IMR-90 (cell line): ENCODE data around the gene PRKCE. TPM values are rescaled to one million over a fixed set of nuclear protein-coding genes. Genes with fewer than 3 reads are reported as not detected.

Source experiments
- ATAC-seq: fragments of 200-7000 bp; cut with Tn5 transposase; 2 replicates; pipeline ENCODE4 v1.9.1; 2020; ENCODE audit warnings: low read depth, mild to moderate bottlenecking, moderate library complexity
- BruUV-seq: library from RNA; stranded (reverse); fragments of 400-500 nt; replicated peaks from 2 replicates; lab custom pipeline; 2021; lab: Mats Ljungman, UMichigan
- CTCF ChIA-PET: fragments of 300-600 bp; formaldehyde crosslinking; extraction: SDS; loops from one replicate; lab custom pipeline; 2021; ENCODE audit warnings: antibody characterized with exemption; lab: Yijun Ruan, JAX
- POLR2A ChIA-PET: fragments of 300-600 bp; sonication (Branson Sonifier 250); formaldehyde crosslinking; loops from one replicate; lab custom pipeline; 2022; ENCODE audit warnings: antibody characterized with exemption; ENCODE audit not compliant: unreplicated experiment; lab: Charles Lee
- DNase-seq: peaks from one replicate; pipeline ENCODE4 v3.0.0; 2013
- H2AFZ ChIP-seq: replicated peaks from 2 replicates; pipeline ENCODE3; 2013; ENCODE audit warnings: low read length, mild to moderate bottlenecking; ENCODE audit not compliant: poor library complexity
- H2AK5ac ChIP-seq: 2 replicates; pipeline ENCODE4 v1.6.1; 2013; ENCODE audit warnings: low read depth, low read length, inconsistent platforms
- H2AK9ac ChIP-seq: replicated peaks from 2 replicates; pipeline ENCODE3; 2013; ENCODE audit warnings: mild to moderate bottlenecking, low read depth, low read length, moderate library complexity; ENCODE audit not compliant: poor library complexity
- H2BK120ac ChIP-seq: 2 replicates; pipeline ENCODE4 v1.6.1; 2013; ENCODE audit warnings: low read depth, low read length, inconsistent platforms
- H2BK15ac ChIP-seq: 3 replicates; pipeline ENCODE4 v1.6.1; 2013; ENCODE audit warnings: low read depth, low read length, inconsistent platforms
- H2BK20ac ChIP-seq: 2 replicates; pipeline ENCODE4 v1.6.1; 2013; ENCODE audit warnings: low read depth, mild to moderate bottlenecking, inconsistent platforms, low read length, moderate library complexity
- H2BK5ac ChIP-seq: 2 replicates; pipeline ENCODE4 v1.6.1; 2013; ENCODE audit warnings: mild to moderate bottlenecking, low read depth, low read length, inconsistent platforms; ENCODE audit not compliant: poor library complexity, severe bottlenecking
- H3K14ac ChIP-seq: replicated peaks from 2 replicates; pipeline ENCODE4 v1.6.1; 2013; ENCODE audit warnings: low read depth, low read length, inconsistent platforms
- H3K18ac ChIP-seq: 2 replicates; pipeline ENCODE4 v1.6.1; 2013; ENCODE audit warnings: low read depth, low read length, control low read depth
- H3K23ac ChIP-seq: 2 replicates; pipeline ENCODE4 v1.6.1; 2013; ENCODE audit warnings: low read depth, low read length, inconsistent platforms
- H3K27ac ChIP-seq: 2 replicates; pipeline ENCODE4 v1.5.1; 2013; ENCODE audit warnings: mild to moderate bottlenecking, control low read depth, low read length; ENCODE audit not compliant: insufficient read depth
- H3K27me3 ChIP-seq: 2 replicates; pipeline ENCODE4 v1.6.1; 2013; ENCODE audit warnings: low read length; ENCODE audit not compliant: control insufficient read depth, insufficient read depth
- H3K36me3 ChIP-seq: 2 replicates; pipeline ENCODE4 v1.6.1; 2013; ENCODE audit warnings: low read length, mixed read lengths; ENCODE audit not compliant: control insufficient read depth, insufficient read depth
- H3K4ac ChIP-seq: 2 replicates; pipeline ENCODE4 v1.6.1; 2013; ENCODE audit warnings: low read depth, low read length, inconsistent platforms
- H3K4me1 ChIP-seq: 2 replicates; pipeline ENCODE4 v1.6.1; 2013; ENCODE audit warnings: low read length, mixed read lengths; ENCODE audit not compliant: control insufficient read depth, insufficient read depth
- H3K4me2 ChIP-seq: 2 replicates; pipeline ENCODE4 v1.6.1; 2013; ENCODE audit warnings: low read depth, mild to moderate bottlenecking, control low read depth, low read length, moderate library complexity
- H3K4me3 ChIP-seq: 2 replicates; pipeline ENCODE4 v1.5.1; 2013; ENCODE audit warnings: low read depth, mild to moderate bottlenecking, control low read depth, low read length, moderate library complexity; ENCODE audit not compliant: insufficient read depth
- H3K56ac ChIP-seq: 2 replicates; pipeline ENCODE4 v1.6.1; 2013; ENCODE audit warnings: low read length, inconsistent platforms; ENCODE audit not compliant: insufficient read depth; ENCODE audit errors: extremely low read depth
- H3K79me1 ChIP-seq, 2 experiments: 2 replicates each; pipeline ENCODE4 v1.6.1; 2013; ENCODE audit warnings: low read length in 2 of 2, inconsistent platforms in 1 of 2, low read depth in 1 of 2
- H3K9ac ChIP-seq: 2 replicates; pipeline ENCODE4 v1.6.1; 2013; ENCODE audit warnings: low read depth, low read length, control low read depth
- H3K9me1 ChIP-seq: 2 replicates; pipeline ENCODE4 v1.6.1; 2013; ENCODE audit warnings: low read length, inconsistent platforms; ENCODE audit not compliant: insufficient read depth
- H3K9me3 ChIP-seq: 2 replicates; pipeline ENCODE4 v1.6.1; 2013; ENCODE audit warnings: low read length; ENCODE audit not compliant: control insufficient read depth, insufficient read depth
- H4K20me1 ChIP-seq: 2 replicates; pipeline ENCODE4 v1.6.1; 2013; ENCODE audit warnings: low read length, inconsistent platforms; ENCODE audit not compliant: insufficient read depth
- H4K5ac ChIP-seq: 2 replicates; pipeline ENCODE4 v1.6.1; 2013; ENCODE audit warnings: mild to moderate bottlenecking, low read depth, low read length, control low read depth
- H4K8ac ChIP-seq, 2 experiments: 2 replicates each; pipeline ENCODE4 v1.6.1; 2013; ENCODE audit warnings: low read depth in 2 of 2, low read length in 2 of 2, control low read depth in 1 of 2, inconsistent platforms in 1 of 2
- H4K91ac ChIP-seq: 2 replicates; pipeline ENCODE4 v1.6.1; 2013; ENCODE audit warnings: low read depth, low read length, inconsistent platforms; ENCODE audit not compliant: insufficient read depth
- CHD1 ChIP-seq: IDR thresholded peaks from 2 replicates; pipeline ENCODE4 v1.6.1; 2012; ENCODE audit warnings: low read depth, low read length, improper control_type of control experiment
- FOS ChIP-seq: fragments of 150-350 bp; IDR thresholded peaks from 2 replicates; pipeline ENCODE4 v1.6.1; 2016; ENCODE audit warnings: low read depth, low read length
- SMC3 ChIP-seq: fragments of 150-350 bp; IDR thresholded peaks from 2 replicates; pipeline ENCODE4 v1.6.1; 2016; ENCODE audit warnings: low read depth, mild to moderate bottlenecking, antibody characterized with exemption, low read length, moderate library complexity
- WGBS, 2 experiments: methylation state at CpG; one replicate each; pipeline versions ENCODE4 v1.1.5 to v1.1.7; 2013; ENCODE audit warnings: missing lambda C conversion rate in 2 of 2; ENCODE audit not compliant: insufficient read length in 1 of 2; ENCODE audit errors: extremely low coverage in 2 of 2; 5-methylcytosine and 5-hydroxymethylcytosine counted together
- dilution Hi-C: fragments of 300-500 bp; cut with HindIII; formaldehyde crosslinking; loops from one replicate; pipeline ENCODE4 v1.14.3; 2018; ENCODE audit warnings: low sequenced_read_pairs; ENCODE audit not compliant: unreplicated experiment
- in situ Hi-C: fragments of 300-500 bp; cut with MboI; formaldehyde crosslinking; loops from 3 replicates; pipeline ENCODE4 v1.14.3; 2019; ENCODE audit warnings: low sequenced_read_pairs, inconsistent platforms, mixed read lengths
- intact Hi-C: fragments of 100-400 bp; cut with micrococcal nuclease; formaldehyde crosslinking; loops from 2 replicates; pipeline ENCODE4 v1.10.0; 2022
- polyA plus RNA-seq, 3 experiments: library from polyadenylated mRNA; depleted of rRNA; stranded (reverse); fragments of >200 nt; gene quantifications; 2 replicates each; pipeline ENCODE4 v1.2.3, GENCODE V29; 2012; ENCODE audit warnings: low replicate concordance in 1 of 3
- total RNA-seq: library from RNA; depleted of rRNA; stranded (reverse); fragments of >200 nt; gene quantifications from 2 replicates; pipeline ENCODE4 v1.2.3, GENCODE V29; 2012
- TF ChIP-seq, protein P1 (sequence below): conservative IDR thresholded peaks from 2 replicates; pipeline ENCODE4 v1.5.1; 2012; ENCODE audit warnings: mild to moderate bottlenecking, low read depth, low read length, improper control_type of control experiment

PRKCE gene
- total and polyA plus RNA-seq, 2 of the 4 experiments (the other 2 are of a cell fraction), result 8.1 to 32.4 TPM

DNA sequence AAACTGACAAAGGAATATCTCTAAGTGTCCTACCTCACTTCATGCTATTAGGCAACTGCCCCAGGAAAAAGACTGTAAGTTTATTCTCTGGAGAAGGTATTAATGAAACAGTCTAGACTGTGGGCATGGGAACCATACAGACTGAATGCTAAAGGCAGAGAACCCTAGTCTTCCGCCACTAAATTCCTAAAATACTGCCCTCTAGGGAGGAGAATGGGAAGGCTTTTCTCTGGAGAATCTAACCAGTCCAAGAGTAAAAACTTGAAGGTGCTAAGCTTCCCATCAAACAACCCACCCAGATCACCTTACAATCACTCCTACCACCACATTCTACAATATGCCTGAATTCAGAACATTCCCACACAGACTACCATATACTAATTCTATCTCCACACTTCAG lies 43.8 kb upstream of the PRKCE start:
- Histone ChIP-seq H3K9me3 (no peaks in the 10 kb centered on the region), H4K5ac (no peak overlapping the region), H2BK20ac (no peak overlapping the region), H4K20me1 (no peaks in the 10 kb centered on the region), H3K27ac (no peak overlapping the region), H3K14ac (no peak overlapping the region), H3K4me3 (no peak overlapping the region), H3K23ac (no peak overlapping the region), H3K9me1 (0 out of 2 replicates have a peak, but pooled peaks cover 4% of the 10 kb centered on the region), H3K9ac (no peak overlapping the region), H2AK5ac (no peak overlapping the region), H2BK120ac (no peak overlapping the region), H2AK9ac (no peak overlapping the region), H3K36me3 (no peaks in the 10 kb centered on the region), H3K4ac (no peak overlapping the region), H2AFZ (no peak overlapping the region), H4K8ac (no peak overlapping the region), H2BK15ac (no peak overlapping the region), H3K4me2 (no peak overlapping the region), H3K56ac (no peak overlapping the region), H3K27me3 (no peaks in the 10 kb centered on the region), H3K4me1 (peaks cover 2% of the 10 kb centered on the region), H3K18ac (no peak overlapping the region), H2BK5ac (no peak overlapping the region), H4K91ac (no peak overlapping the region), H3K79me1 (peaks cover 15 to 24% of the 10 kb centered on the region in 2 experiments)
- ATAC-seq (no peak), DNase-seq (no peak)
- intact Hi-C loops, result no loop called here
- in situ Hi-C loops, result no loop called here
- dilution Hi-C loops, result no loop called here
- ChIA-PET CTCF (interaction anchor here (0.6 to 1.1 kb wide), 6 partner anchors 9 to 1911 kb away, joined by 3 to 4 read pairs (median 3); no protein-coding TSS in a partner anchor), POLR2A (no interaction called here)
- BruUV-seq, result no TSS peak
- TF ChIP-seq CHD1, result no peak
- TF ChIP-seq SMC3, result no peak
- TF ChIP-seq, protein P1, sequence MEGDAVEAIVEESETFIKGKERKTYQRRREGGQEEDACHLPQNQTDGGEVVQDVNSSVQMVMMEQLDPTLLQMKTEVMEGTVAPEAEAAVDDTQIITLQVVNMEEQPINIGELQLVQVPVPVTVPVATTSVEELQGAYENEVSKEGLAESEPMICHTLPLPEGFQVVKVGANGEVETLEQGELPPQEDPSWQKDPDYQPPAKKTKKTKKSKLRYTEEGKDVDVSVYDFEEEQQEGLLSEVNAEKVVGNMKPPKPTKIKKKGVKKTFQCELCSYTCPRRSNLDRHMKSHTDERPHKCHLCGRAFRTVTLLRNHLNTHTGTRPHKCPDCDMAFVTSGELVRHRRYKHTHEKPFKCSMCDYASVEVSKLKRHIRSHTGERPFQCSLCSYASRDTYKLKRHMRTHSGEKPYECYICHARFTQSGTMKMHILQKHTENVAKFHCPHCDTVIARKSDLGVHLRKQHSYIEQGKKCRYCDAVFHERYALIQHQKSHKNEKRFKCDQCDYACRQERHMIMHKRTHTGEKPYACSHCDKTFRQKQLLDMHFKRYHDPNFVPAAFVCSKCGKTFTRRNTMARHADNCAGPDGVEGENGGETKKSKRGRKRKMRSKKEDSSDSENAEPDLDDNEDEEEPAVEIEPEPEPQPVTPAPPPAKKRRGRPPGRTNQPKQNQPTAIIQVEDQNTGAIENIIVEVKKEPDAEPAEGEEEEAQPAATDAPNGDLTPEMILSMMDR, result peak; percentile 44
- TF ChIP-seq FOS, result no peak
- no CpG with 5 or more reads among the region's 1 CpG for WGBS, 2 experiments
